ENCODE results near the gene UBE2G2.

Gene UBE2G2

DNA sequence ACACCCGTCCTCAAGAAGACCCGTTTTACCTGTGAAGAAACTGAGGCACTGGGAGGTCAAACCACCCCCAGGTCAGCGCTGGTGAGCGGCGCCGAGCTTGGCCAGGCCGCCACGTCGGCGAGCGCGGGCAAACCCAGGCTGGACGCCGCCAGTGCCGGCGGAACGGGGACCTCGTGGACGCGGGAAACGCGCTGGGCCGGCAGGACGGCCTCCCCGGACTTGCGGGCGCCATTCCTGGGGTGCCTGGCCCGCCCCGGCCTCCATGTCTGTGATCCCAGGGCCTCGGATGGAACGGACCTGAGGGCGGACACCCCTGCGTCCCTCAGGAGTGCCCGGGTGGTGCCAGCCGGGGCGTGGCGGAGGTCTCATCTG is 17.0 kb upstream of the UBE2G2 start:
- DNase-seq (ENCODE audit: low read depth): no peak
- peak overlapping the region; percentile 69 for H3K4me3 ChIP-seq (ENCODE audit: low read depth, low read length)
- TF ChIP-seq CTCF (conservative IDR thresholded peaks at IDR 0.05; ENCODE audit: low read depth, low read length): no peak

GRCh38 chr21:44817914-44818639 is 16.5 kb upstream of the UBE2G2 start, which contains the start of gene SUMO3:
Gene SUMO3, minus strand, starts transcription at chr21:44818062. Its CDS starts 94 bp downstream, at chr21:44817968.
- DNase-seq (ENCODE audit: low read depth): peak; percentile 83
- no peak for TF ChIP-seq CTCF (conservative IDR thresholded peaks at IDR 0.05; ENCODE audit: low read depth, low read length)
- H3K4me3 ChIP-seq (ENCODE audit: low read depth, low read length): peak within 1 kb of the TSS; percentile 69

GRCh38 chr21:44817506-44817880 is 15.9 kb upstream of the UBE2G2 start:
- peak overlapping the region; percentile 69 for H3K4me3 ChIP-seq (ENCODE audit: low read depth, low read length)
- DNase-seq (ENCODE audit: low read depth): peak; percentile 94
- TF ChIP-seq CTCF (conservative IDR thresholded peaks at IDR 0.05; ENCODE audit: low read depth, low read length): no peak

- DNase-seq (ENCODE audit: low read depth): no peak
- H3K4me3 ChIP-seq (ENCODE audit: low read depth, low read length): peak overlapping the region; percentile 69
- TF ChIP-seq CTCF (conservative IDR thresholded peaks at IDR 0.05; ENCODE audit: low read depth, low read length): no peak
Measured at GRCh38 chr21:44816761-44817505, 15.3 kb upstream of the UBE2G2 start.

DNA sequence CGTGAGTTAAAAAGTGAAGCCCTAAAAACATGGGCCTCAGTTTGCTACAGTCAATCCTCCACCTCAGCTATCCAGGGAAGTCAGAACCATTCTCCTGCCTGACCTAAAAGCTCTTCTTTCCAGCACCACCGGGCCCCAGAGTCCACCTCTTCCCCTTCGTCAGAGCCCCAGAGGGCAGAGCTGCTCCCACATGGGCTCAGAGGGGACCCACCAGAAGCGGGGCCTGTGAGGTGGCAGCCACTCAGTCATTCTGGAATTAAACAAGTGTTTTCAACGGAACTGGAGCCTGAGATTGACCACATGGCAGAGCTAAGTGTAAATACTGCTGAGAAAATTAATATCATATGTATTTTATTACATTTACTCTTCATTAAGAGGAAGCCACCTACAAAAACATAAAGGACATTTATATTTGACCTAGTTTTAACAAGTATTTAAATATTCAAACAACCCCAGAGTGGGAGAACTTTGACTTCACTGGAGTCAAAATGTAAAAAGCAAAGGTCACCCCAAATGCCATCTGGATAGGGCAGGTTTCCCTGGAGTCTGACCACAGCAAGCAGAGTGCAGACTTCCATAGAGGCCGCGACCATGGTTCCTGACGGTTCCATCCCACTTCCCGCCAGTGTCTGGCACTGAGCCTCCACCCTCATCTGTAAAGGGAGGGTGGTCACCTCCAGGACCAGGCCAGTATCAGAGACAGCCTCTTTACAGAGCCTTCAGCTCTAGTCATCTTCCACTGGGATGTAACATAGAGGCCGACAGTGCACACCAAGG is 14.4 kb upstream of the UBE2G2 start:
- DNase-seq (ENCODE audit: low read depth): no peak
- H3K4me3 ChIP-seq (ENCODE audit: low read depth, low read length): no peak overlapping the region

DNA sequence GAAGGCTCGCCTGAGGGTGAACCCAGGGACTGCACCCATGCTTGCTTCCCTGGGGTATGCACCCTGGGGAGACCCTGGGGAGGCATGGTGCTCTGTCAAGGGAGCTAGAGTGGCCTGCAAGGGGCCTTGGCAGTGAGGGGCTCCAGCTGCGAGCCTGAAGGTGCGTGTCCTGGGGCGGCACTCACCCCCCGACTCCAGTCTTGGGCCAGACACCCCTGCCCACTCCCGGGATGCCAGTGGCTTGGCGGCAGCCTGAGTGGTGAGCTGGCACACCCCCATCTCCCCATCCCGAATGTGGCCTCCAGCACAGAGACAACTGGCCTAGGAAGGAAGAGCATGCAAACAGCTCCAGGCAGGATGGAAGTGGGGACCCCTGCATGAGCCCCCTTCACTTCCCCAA is 13.6 kb upstream of the UBE2G2 start:
- DNase-seq (ENCODE audit: low read depth): no peak
- TF ChIP-seq CTCF (conservative IDR thresholded peaks at IDR 0.05; ENCODE audit: low read depth, low read length): no peak
- no peak overlapping the region for H3K4me3 ChIP-seq (ENCODE audit: low read depth, low read length)

More for the DNA sequence above, 14.4 kb upstream of the UBE2G2 start:
- TF ChIP-seq CTCF (conservative IDR thresholded peaks at IDR 0.05; ENCODE audit: low read depth, low read length): no peak
